Activated CD4-positive, alpha-beta T cell treated with anti-CD3 and anti-CD28 coated beads for 24 hours (primary cell): ENCODE data around the gene ETFA.
A peak's percentile ranks its signal among the peaks of the same experiment; 100 is the strongest.

ENCODE experiments used
- DNase-seq, 2 donors: peaks; one replicate each; pipeline ENCODE4 v3.0.0-alpha.2; 2020; ENCODE audit warnings: low read depth in 2 of 2

The ETFA gene

GRCh38 chr15:76311100-76311953 lies at the start of gene ETFA:
TSS of gene ETFA (minus strand) at chr15:76311469. CDS start at chr15:76311388, 81 bp downstream.
- peak; percentile 81 to 96 for DNase-seq

DNA sequence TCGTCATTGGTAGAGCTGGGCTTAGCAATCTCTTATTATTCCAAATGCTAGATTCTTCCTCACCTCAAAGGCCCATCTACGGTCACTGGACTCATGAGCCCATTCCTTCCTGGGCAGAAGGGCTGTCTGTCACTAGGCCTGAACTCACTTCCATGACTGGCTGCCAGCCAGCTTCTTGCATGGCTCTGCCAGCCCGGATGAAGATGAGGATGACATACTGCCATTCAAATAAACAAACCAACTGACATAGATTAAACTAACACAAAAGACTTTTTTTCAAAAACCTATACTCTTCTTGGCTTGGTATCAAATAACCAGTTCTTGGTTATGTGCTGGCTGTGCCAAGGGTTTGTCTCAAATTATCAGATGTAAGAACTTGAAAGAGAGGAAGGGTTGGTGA lies 49.1 kb upstream of the ETFA start:
- DNase-seq = no peak

DNA sequence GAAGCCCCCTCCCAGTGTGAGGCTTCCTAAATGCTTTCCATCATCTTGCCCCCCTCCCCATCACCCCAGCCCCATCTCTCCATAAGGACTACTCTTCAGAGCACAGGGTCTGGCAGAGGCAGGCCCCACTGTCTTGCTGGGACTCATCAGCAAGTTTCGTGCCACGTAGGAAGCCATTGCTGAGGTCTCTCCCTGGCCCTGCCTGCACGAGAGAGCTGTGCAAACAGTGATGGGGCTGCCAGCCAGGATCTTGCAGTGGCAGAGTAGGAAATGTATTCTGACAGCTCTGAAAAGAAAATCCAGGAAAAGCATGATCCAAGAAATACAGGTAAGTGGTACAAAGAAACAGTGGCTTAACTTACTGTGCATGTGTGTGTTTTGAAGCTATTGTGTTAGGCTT lies 47.9 kb upstream of the ETFA start:
- no peak for DNase-seq

- no peak for DNase-seq
Observed at GRCh38 chr15:76358453-76358852, 47.2 kb upstream of the ETFA start.

DNA sequence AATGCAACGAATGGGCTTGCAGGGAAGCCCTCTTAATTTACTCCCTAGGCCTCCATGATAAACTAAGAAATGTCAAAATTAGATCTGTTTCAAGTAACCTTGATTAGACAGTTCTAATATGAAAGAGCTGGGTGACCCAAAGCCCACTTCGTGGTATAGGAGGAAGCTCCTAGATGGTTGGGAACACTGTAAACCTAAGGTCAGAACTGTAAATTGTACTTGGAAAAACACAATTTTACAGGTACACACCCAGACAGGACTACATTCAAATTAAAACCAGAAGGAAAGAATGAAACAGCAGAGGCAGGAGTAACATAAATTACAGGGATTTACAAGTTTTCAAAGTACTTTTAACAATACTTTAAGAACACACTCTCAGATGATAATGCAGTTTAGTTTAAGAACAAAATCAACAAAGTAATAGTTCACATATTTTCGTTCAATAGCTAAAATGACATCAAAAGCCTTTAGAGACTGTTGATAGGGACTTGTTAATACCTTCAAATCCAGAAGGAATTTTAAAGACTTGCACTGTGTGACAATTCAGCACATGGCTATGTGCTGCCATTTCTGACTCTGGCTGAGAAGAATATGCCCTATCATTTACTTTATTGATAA lies 43.7 kb upstream of the ETFA start:
- DNase-seq = no peak

GRCh38 chr15:76353903-76354302 lies 42.6 kb upstream of the ETFA start:
- DNase-seq = no peak

GRCh38 chr15:76353023-76353577 lies 41.8 kb upstream of the ETFA start:
- DNase-seq = no peak

- no peak for DNase-seq
Observed at GRCh38 chr15:76349301-76350070, 38.2 kb upstream of the ETFA start.

DNA sequence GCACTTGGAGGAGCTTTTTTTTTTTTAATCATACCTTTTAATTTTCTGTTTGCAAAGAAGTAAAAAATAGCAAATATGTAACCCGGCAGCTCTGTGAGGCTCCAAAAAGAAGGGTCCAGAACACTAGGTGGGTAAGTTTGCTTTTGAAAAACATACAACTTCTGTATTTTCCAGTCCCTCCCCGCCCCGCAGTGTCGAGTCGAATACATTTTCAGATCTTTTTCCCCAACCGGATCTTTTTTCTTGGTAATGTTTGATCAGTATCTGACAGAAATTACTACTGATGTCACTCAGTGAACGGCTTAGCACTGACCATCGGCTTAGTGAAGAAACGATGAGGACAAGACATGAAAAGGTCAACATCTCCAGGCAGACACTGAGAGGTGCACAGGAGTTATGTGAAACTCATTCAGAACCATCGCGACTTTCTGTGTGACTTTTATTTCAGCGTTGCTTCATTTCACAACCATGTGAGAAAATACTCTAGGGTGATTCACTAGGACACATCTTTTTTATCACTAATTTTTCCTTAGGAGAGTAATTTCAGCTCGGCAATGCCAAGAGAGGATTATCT lies 36.3 kb upstream of the ETFA start:
- no peak for DNase-seq

- DNase-seq = no peak
Observed at GRCh38 chr15:76346669-76347481, 35.6 kb upstream of the ETFA start.

DNA sequence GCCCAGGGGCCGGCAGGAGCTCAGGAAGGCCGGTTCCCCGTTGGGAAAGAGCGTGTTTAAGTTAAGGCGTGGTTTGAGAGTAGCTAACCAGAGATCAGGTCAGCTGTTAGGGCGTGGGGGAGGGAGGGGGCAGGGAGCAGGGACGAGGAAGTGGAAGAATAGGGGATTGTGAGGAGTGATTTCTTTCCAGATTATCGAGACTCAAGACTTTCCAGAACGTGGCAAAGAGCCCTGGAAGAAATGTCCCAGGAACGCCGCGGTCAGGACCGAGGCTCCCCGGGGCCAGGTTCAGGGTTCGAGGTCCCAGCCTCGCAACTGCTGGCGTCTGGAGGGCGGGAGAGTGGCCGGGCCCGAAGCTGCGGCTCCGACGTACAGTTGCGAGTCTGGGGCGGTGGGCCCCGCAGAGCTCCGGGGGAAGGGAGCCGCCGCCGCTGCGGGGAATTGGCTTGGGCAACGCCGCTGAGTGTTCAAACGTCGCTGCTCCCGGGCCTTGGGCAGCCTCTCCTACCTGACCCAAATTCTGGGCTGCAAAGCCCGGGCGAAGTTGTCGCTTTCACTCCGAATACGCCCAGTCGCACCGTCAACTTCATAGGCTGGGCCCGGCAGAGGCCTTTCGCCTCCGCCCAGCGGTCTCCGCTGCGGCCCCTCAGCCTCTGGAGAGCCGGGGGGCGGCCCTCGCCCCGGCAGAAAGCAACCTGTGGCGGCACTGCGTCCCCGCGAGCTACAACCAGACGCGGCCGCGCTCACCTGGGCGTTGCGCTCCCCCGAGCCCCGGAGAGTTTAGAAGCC lies 34.8 kb upstream of the ETFA start:
- DNase-seq = no peak

- no peak for DNase-seq
Observed at GRCh38 chr15:76345583-76345879, 34.3 kb upstream of the ETFA start.

DNA sequence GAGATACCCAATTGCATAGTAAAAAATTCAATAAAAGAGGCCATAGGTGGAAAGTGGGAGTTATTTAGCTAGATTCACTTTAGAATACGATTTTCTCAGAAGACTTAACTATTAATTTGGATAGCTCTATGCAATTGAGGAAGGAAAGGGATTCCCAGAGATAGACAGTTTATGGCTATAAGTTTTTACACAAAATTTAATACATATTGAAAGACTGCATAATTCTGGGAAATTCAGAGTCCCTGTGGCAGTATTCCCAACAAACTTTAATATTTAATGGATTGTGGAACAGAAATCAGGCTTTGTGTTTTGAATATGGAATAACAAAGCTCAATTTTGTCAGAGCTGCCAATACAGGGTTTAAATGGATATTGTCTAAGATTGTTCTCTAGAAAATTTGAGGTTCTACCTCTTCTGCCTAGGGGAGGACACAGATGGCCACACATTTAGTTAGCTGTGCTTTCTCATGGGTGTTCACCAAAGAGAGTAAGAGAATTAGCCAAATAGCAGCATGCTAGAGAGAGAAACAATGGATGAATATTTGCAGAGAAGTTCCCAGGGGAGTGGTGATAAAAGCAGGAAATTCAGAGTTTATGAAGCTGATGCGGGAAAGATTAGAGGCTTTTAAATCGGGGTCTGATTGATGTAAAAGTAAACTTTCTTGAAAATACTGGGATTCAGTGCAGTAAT lies 33.8 kb upstream of the ETFA start:
- no peak for DNase-seq

- DNase-seq = no peak
Observed at GRCh38 chr15:76343313-76343996, 32.2 kb upstream of the ETFA start.

DNA sequence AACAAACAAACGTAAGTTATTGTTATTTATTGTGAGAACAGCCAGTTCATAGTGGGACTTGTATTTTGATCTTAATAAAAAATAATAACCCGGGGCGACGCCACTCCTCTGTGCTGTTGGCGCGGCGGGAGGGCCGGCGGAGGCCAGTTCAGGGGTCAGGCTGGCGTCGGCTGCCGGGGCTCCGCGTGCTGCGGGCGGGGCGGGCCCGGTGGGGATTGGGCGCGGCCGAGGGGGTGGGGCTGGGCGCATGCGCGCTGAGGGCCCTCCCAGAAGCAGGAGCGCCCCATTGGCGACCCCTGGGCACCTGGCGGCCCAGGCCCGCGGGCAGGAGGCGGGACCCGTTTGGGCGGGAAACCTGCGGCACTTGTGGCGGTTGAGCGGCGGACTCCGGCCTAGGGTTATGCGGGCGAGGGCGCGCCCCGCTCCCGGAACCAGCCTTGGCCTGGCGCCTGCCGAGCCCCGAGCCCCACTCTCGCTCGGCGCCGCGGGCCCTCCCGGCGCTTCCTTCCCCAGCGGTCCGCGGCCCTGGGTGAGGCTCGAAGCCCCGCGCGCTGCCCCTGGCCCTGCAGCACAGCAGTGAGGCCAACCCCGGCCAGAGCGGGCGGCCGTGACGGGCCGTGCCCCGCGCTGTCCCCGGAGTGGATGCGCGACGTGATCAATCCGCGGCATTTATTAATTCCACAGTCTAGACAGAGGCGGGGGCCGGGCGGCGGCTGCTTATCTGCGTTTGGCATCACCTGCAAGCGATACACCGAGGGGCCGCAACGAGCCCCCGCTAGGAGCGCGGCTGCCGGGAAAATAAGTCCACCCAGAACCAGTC lies 31.3 kb upstream of the ETFA start:
- no peak for DNase-seq

DNA sequence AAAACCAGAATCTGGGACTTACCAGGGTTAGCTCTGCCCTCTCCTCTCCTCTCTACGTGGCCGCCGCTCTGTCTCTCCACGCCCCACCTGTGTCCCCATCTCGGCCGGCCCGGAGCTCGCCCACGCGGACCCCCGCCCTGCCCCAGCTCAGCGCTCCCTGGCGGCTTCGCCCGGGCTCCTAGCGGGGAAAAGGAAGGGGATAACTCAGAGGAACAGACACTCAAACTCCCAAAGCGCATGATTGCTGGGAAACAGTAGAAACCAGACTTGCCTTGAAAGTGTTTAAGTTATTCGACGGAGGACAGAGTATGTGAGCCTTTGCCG lies 30.8 kb upstream of the ETFA start:
- no peak for DNase-seq

DNA sequence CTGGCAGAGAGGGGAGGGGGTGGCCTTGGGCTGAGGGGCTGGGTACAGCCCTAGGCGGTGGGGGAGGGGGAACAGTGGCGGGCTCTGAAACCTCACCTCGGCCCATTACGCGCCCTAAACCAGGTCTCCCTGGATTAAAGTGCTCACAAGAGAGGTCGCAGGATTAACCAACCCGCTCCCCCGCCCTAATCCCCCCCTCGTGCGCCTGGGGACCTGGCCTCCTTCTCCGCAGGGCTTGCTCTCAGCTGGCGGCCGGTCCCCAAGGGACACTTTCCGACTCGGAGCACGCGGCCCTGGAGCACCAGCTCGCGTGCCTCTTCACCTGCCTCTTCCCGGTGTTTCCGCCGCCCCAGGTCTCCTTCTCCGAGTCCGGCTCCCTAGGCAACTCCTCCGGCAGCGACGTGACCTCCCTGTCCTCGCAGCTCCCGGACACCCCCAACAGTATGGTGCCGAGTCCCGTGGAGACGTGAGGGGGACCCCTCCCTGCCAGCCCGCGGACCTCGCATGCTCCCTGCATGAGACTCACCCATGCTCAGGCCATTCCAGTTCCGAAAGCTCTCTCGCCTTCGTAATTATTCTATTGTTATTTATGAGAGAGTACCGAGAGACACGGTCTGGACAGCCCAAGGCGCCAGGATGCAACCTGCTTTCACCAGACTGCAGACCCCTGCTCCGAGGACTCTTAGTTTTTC lies 30.2 kb upstream of the ETFA start:
- no peak for DNase-seq

DNA sequence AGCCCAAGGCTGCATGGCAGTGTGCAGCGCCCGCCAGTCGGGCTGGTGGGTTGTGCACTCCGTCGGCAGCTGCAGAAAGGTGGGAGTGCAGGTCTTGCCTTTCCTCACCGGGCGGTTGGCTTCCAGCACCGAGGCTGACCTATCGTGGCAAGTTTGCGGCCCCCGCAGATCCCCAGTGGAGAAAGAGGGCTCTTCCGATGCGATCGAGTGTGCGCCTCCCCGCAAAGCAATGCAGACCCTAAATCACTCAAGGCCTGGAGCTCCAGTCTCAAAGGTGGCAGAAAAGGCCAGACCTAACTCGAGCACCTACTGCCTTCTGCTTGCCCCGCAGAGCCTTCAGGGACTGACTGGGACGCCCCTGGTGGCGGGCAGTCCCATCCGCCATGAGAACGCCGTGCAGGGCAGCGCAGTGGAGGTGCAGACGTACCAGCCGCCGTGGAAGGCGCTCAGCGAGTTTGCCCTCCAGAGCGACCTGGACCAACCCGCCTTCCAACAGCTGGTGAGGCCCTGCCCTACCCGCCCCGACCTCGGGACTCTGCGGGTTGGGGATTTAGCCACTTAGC lies 29.6 kb upstream of the ETFA start:
- DNase-seq = no peak
